ENCODE results near the gene ADH1B.
"Not testable (repeated sequence)": the region's sequence is repeated elsewhere in the genome, so short reads cannot be mapped to it uniquely, and the experiment has no call there.

ADH1B gene

DNA sequence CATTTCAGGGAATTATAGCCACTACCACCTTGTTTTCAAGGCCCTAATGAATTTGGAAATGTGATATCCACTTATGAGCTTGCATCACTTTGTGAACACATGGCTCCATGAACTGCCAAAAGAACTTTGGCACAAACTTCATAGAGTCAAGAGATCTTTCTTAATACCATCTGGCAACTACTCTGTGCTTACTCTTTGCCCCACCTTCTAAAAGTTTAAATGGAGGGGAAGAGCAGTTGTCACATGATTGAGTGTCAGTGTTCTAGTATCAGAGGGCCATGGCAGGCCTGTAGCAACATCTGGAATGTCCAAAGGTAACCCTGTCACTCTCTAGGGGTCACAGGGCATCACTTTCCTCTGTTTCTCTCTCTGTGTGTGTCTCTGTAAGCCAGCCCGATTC lies 2.6 kb upstream of the ADH1B start:
- no peak for DNase-seq

DNA sequence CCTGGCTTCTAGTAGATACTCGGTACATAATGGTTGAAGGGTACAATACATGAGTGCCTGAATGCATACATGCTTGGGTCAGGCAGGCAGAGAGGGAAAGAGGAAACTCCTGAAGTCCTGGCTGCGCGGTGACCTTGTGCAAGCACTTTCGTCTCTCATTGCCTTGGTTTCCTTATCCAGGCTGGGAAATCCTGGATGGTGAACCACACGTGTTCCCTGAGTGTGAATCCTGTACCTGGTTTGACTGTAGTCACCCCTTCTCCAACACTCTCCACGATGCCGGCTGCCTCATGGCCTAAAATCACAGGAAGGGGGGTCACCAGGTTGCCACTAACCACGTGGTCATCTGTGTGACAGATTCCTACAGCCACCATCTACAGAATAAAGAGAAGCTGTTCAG lies 3.4 kb downstream of the ADH1B start:
- not testable (repeated sequence) for DNase-seq

DNA sequence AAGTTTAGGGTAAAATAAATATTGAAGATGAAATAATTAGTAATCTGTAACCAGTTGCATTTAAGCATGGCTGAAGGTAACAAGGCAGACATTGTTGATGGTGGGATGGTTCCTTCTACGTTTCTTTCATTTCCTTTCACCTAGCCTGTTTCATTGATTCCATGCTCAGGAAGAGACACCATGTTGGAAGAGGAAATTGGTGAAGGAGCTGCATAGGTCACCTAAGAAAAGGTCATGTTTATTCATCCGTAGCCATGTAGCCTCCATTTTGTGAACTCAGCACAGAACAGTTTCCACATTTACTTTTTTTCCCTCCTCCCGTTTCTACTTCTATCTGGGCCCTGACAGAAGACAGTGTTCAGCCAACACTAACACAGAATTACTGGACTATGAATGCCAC lies 3.8 kb downstream of the ADH1B start:
- DNase-seq = no peak

DNA sequence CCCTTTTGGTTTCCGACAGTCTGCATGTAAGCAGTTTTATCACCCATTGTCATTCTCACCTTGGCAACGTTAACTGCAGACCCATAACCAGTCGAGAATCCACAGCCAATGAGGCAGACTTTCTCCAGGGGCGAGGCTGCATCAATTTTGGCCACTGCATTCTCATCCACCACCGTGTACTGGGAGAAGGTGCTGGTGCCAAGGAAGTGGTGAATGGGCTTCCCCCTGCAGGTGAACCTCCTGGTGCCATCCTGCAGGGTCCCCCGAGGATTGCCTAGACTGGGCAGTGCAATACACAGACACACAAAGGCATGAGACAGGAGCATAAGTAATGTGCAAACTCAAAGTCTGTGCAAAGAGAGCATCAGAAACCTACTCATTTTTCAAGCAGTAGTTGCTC lies 5.4 kb downstream of the ADH1B start:
- no peak for DNase-seq

DNA sequence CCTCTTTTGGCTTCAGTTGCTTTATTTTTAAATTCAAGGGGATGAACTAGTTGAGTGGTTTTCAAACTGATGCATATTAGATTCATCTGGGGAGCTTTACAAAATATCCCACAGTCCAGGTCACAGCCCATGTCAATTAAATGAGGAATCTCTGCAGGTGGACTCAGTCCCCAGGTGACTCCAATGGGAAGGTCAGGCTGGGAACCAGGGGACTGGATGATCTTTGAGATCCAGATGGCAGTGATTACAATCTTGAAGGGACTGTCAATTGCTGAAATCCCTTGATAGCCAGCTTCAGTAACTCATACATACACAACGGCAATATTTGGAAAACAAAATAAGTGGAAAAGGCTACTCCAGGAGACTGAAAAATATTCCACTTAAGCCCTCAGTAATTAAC lies 7.0 kb downstream of the ADH1B start:
- no peak for DNase-seq

DNA sequence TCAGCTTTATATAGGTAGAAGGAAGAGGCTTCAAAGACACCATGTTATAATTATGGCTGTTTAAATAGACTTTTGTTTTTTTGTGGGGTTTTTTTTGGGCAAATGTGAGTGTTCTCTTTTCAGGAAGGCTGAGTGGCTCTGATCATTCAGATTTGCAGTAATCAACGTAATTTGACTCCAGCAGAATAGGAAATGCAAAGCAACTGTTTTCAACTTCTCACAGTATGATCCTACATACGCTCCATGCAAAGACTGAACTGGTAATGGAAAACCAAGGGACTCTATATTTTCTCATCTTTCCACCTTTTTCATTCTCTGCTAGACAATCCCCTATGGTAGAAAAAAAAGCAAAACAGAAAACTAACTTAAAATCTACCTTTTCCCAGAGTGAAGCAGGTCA lies 10.8 kb downstream of the ADH1B start:
- no peak for DNase-seq

DNA sequence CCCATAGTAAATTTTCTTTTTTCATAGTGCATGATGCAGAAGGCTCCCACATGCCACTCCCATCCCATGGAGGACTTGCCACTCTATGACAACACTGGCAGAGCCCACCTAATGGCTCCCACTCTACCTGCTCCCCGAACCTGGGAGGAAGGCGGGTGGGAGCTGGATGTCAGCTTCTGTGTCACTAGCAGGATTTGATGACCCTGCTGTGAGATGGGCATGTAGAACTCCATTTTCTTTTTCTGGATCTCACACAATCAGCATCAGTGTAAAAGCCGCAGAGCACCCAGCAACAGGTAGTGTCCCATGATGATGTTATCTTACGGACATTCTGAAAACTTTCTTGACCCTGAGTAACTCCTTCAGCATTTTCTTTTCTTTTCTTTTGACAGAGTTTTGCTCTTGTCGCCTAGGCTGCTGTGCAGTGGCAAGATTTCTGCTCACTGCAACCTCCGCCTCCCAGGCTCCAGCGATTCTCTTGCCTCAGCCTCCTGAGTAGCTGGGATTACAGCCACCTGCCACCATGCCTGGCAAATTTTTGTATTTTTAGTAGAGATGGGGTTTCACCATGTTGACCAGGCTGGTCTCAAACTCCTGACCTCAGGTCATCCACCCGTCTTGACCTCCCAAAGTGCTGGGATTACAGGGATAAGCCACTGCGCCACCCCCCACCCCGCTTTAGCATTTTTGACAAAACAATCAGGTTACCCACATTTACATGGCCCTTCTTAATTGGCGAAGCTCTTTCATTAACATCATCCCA lies 15.4 kb downstream of the ADH1B start:
- no peak for DNase-seq

DNA sequence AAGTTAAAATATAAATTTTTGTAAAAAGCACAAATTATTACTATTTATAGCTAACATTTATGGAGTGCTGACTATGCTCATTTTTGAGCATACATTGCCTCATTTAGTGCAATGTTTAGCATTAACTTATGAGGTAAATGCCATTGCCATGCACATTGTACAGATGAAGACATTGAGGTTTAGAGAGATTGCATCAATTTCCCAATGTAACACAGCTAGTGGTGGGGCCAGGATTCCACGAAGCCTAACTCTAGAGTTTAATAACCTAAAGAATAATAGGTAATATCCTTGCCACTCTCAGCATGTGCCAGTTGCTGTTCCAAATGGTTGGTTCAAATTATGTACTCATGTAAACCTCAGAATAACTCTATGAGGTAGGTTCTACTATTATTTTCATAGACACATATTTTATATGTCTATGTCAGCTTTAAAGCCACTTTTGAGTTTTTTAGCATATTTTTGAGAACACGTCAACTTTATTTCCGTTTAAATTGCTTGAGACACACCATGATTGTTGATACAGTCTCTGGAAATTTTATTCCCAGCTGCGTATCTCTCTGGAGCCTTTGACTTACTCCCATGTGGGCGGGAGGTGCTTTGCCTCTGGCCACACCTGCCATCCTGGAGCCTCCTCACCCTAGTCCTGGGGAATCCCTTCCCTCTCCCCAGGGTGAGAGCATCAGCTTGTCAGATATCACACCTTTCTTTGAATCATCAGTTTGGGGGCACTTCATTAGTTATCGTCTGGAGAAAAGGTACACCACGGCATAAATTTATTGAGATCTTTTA lies 19.6 kb downstream of the ADH1B start:
- DNase-seq = no peak

DNA sequence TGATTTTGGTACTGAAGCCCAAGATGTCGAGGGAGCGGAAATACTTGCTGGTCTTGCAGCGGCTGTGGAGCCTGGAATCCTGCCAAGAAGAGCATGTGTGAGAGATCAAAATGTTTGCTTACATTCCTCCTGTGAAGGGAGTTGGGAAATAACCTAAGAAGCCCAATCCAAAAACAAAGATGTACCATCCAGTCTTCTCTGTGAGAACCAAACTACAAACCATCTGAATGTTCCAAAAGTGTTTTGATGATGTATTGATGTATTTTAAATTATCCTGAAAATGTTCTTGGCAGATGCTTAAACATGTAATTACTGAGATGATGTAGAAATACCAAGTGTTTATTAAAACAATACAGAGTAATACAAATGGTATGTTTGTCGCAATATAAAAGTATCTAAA lies 20.3 kb downstream of the ADH1B start:
- DNase-seq = no peak

DNA sequence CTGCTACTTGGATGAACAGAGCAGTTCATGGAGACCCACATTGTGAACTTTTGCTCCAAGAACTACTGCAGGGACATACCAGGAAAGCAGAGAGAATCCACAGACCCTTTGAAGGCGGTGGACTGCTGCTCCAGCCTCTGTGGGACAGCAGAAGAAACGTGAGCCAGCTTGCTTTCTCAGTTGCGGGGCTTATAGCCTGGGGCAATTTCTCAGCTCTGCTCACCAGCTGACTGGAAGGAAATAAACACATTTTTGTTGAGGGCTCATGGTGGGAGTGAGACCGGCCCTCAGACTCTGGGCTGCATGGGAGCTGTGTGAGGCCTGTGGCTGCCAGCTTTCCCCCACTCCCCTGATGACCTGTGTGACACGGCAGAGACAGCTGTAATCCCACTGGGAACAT lies 27.8 kb downstream of the ADH1B start:
- no peak for DNase-seq

DNA sequence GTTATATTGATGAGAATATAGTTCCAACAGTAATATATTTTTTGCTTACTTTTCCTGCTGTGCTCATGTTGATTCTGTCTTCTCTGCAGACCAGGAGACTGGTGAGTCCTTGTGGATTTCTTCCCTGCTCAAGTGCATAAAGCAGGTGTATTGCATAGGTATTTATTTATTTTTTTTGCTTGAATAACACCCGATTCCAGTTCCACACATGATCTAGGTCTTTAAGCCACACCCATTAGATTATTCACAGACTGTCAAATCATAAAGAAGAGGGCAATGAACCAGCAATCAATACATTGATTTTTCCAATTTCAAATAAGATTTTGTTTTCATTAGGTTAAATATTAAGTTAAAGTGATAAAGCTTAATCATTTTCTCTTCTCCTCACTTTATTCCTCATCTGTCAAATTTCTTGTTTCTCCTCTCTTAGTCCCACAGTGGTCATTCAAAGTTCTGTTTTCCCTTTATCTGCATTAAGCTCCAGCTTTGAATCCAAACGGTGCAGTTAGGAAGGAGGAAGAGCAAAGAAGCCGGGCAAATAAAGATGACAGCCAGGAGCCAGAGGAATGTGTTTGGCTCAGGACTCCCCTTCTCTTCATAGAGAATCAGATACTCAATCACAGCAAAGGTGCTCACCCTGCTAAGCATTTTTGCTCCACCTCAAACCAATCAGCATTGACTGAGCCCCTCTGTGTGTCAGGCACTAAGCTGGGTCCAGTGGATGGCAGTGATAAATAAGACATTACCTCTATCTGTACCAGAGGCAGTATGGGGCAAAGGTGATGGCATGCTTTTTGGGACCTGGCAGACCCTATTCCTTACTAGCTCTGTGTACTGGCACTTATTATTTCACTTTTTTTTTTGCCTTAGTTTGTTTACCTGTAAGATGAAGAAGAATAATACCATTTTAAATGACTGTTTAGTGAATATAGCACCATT lies 30.1 kb downstream of the ADH1B start, which contains the start of gene ADH1A:
Gene ADH1A (minus strand): TSS at position 138 of the 939 bp plus-strand sequence. CDS start 71 bp downstream, at position 67.
- no peak for DNase-seq

DNA sequence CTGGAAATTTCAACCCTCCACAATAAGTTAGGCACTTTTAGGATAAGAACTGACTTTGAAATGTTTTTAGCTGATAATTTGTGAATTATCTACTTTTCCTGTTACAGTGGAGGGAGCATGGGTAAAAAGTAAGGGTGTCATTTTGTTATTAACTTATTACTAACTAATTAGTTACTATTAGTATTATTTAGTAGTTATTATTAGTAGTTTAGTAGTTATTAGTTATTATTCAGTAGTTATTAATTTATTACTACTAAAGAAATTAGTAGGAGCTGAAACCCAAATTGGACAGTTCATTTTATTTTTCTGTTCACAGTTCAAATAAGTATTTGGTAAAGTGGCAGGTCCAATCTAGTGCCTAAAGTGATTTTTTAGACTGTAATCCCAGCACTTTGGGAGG lies 35.8 kb downstream of the ADH1B start:
- no peak for DNase-seq

DNA sequence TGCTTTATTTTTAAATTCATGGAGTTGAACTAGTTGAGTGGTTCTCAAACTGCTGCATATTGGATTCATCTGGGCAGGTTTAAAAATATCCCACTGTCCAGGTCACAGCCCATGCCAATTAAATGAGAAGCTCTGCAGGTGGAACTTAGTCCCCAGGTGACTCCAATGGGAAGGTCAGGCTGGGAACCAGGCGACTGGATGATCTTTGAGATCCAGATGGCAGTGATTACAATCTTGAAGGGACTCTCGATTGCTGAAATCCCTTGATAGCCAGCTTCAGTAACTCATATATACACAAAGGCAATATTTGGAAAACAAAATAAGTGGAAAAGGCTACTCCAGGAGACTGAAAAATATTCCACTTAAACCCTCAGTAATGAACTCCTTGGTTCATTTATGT lies 38.5 kb downstream of the ADH1B start:
- DNase-seq = no peak

DNA sequence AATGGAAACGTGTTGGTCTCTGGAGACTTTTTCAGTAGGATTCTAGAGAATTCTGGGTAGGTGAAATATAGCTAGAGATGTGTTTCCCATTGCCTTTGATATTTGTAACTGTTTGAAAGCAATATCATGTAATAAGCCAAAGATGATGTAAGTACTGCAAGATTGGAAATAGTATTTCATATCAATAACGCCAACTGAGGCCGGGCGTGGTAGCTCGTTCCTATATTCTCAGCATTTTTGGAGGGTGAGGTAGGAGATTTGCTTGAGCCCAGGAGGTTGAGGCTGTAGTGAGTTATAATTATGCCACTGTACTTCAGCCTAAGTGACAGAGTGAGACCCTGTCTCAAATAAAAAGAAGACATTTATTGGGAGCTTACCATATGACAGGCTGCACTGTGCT lies 39.9 kb downstream of the ADH1B start:
- DNase-seq = no peak

DNA sequence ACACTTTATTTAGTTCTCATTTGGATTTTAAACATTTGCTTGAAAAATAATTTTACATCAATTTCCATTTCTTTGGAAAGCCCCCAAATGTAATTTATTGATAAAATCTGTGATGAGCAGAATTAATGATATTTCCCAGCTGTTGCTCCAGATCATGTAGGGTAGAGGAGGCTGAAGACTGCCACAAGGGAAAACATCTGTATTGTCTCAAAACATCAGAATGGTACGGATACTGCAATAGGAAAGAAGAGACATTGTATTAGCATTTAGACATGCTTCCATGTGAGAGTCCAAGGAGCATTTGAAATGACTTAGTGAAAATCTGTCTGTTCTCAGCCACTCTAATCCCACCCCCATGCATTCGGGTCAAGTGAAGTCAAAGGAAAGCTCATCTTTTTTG lies 44.8 kb downstream of the ADH1B start:
- no peak for DNase-seq

DNA sequence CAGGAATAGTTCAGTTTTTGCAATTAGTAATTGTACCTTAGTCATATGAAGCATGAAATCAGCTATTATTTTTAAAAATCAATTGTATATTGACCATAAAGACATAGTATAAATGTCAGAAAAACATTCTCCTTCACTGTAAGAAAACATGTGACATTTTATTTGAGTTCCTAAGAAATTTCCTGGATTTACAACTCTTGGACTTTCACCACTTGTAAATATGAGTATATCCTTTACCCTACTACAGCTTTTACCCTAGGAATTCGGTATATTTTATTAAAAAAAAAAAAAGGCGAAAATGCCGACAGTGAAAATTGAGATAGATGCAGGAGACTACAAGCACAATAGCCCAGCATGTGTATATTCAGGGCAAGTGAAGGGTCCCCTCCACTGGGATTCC lies 45.3 kb downstream of the ADH1B start:
- DNase-seq = no peak

DNA sequence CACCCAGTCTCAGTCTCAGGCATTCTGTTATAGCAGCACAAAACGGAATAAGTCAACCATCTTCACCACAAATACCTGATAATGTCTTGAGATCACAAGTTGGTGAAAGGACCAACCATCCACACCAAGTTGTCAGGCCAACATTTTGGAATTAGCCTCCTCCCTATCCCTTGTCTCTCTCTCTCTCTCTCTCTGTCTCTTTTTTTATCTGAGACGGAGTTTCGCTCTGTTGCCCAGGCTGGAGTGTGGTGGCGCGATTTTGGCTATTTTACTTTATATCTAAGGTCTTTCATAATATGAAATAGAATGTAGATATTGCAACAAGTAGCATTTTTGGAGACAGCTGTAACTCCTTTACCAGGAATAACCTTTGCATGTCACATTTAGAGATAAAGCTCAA lies 46.2 kb downstream of the ADH1B start:
- no peak for DNase-seq

DNA sequence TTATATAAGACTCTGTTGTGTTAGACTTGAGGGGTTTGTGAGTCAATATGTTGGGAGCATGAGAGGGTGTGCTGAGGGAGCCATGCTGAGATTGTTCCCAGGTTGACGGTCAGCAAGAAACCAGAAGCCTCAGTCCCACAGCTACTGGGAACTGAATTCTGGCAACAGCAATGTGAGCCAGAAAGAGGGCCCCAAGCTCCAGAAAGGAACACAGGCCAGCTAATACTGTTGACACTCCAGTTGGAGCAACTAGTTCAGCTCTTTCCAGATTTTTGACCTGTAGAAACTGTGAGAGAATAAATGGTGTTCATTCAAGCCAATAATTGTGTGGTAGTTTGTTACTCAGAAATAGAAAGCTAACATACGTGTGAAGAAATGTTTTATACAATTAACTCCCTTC lies 47.5 kb downstream of the ADH1B start:
- DNase-seq = no peak

DNA sequence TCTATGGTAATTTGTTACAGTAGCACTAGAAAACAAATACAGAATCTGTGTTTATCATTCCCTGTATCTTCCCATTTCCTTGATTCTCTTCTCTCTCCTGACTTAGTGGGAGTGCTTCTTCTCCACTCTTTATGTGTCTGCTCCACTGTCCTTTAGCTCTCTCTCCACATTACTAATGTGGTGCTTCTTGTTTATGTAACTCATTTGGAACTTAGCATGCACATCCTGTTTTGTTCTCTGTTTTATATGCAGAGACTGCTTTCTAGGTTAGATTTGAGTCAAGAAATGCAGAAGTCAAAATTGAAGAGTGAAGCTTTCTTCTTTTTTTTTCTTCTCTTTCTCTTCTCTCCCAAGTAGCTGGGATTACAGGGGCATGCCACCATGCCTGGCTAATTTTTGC lies 56.3 kb downstream of the ADH1B start:
- no peak for DNase-seq
